DMS53 treated with DMSO at 0.1 percent for 48 hours (cell line): ENCODE measurements around the gene SUGT1.

ENCODE experiments used
- DNase-seq: peaks from one replicate; lab custom pipeline; 2025; ENCODE audit not compliant: unreplicated experiment; lab: John Stamatoyannopoulos, UW

The SUGT1 gene

GRCh38 chr13:52736891-52737290 lies 84.3 kb downstream of the SUGT1 start:
- DNase-seq = no peak

GRCh38 chr13:52737451-52737850 lies 84.8 kb downstream of the SUGT1 start:
- no peak for DNase-seq

GRCh38 chr13:52737965-52738364 lies 85.3 kb downstream of the SUGT1 start:
- DNase-seq = no peak

GRCh38 chr13:52738719-52739467 lies 86.3 kb downstream of the SUGT1 start:
- DNase-seq = peak; percentile 7

GRCh38 chr13:52739468-52740071 lies 86.9 kb downstream of the SUGT1 start, which contains the start of gene CNMD:
Gene CNMD (minus strand): TSS chr13:52739820. CDS start chr13:52739701, 119 bp downstream.
- DNase-seq = no peak

- no peak for DNase-seq
Measured at GRCh38 chr13:52743569-52743968, 90.9 kb downstream of the SUGT1 start.

GRCh38 chr13:52743988-52744387 lies 91.4 kb downstream of the SUGT1 start:
- DNase-seq = no peak

- peak; percentile 22 for DNase-seq
Measured at GRCh38 chr13:52744842-52745375, 92.3 kb downstream of the SUGT1 start.

- no peak for DNase-seq
Measured at GRCh38 chr13:52746141-52746540, 93.5 kb downstream of the SUGT1 start.

GRCh38 chr13:52749419-52749818 lies 96.8 kb downstream of the SUGT1 start:
- DNase-seq = no peak
